SU-DHL-6 (cell line): ENCODE results near the gene EHBP1.

Experiments used
- H2AFZ ChIP-seq: fragments of 200-600 bp; sonication (generic); 2 replicates; pipeline ENCODE4 v1.6.1; 2014; ENCODE audit warnings: low read depth, mild to moderate bottlenecking, moderate library complexity, mixed read lengths, antibody characterized with exemption, low read length; ENCODE audit not compliant: severe bottlenecking
- H3F3A ChIP-seq: fragments of 200-600 bp; shearing (Covaris generic); 2 replicates; pipeline ENCODE4 v1.6.0; 2016; ENCODE audit warnings: antibody characterized with exemption, mild to moderate bottlenecking; ENCODE audit not compliant: insufficient read depth
- H3K27ac ChIP-seq: fragments of 200-600 bp; sonication (generic); 2 replicates; pipeline ENCODE4 v1.5.1; 2016; ENCODE audit warnings: low read depth, mild to moderate bottlenecking, low read length, moderate library complexity, mixed read lengths
- H3K27me3 ChIP-seq: fragments of 200-600 bp; sonication (generic), shearing (Covaris generic); 2 replicates; pipeline ENCODE4 v1.6.0; 2014; ENCODE audit warnings: mild to moderate bottlenecking, low read length
- H3K36me3 ChIP-seq: fragments of 200-600 bp; sonication (generic); 2 replicates; pipeline ENCODE4 v1.6.1; 2014; ENCODE audit warnings: mild to moderate bottlenecking, low read length, mixed read lengths
- H3K4me2 ChIP-seq: fragments of 300-600, 200-600 bp; shearing (Covaris generic), sonication (generic); 2 replicates; pipeline ENCODE4 v1.6.0; 2014; ENCODE audit warnings: low read length, low read depth, mild to moderate bottlenecking; ENCODE audit not compliant: poor library complexity, severe bottlenecking
- H3K4me3 ChIP-seq: fragments of 200-600 bp; sonication (generic); 2 replicates; pipeline ENCODE4 v1.5.1; 2014; ENCODE audit warnings: antibody characterized with exemption, low read length, mild to moderate bottlenecking, mixed read lengths; ENCODE audit not compliant: insufficient read depth, poor library complexity, severe bottlenecking
- H3K79me2 ChIP-seq: fragments of 200-600 bp; sonication (generic); 2 replicates; pipeline ENCODE4 v1.6.1; 2014; ENCODE audit warnings: mild to moderate bottlenecking, low read length, moderate library complexity; ENCODE audit not compliant: insufficient read depth
- H3K9ac ChIP-seq: fragments of 200-600 bp; sonication (generic); 2 replicates; pipeline ENCODE4 v1.7.0; 2014; ENCODE audit warnings: mild to moderate bottlenecking, low read length
- H3K9me2 ChIP-seq: fragments of 200-600 bp; sonication (generic); replicated peaks from 2 replicates; pipeline ENCODE4 v1.6.1; 2014; ENCODE audit warnings: low read length; ENCODE audit not compliant: insufficient read depth
- H3K9me3 ChIP-seq: fragments of 200-600 bp; sonication (generic); 2 replicates; pipeline ENCODE4 v1.6.1; 2014; ENCODE audit warnings: low read length, mixed read lengths; ENCODE audit not compliant: insufficient read depth
- H4K20me1 ChIP-seq: fragments of 200-600 bp; sonication (generic); 2 replicates; pipeline ENCODE4 v1.6.1; 2014; ENCODE audit warnings: low read depth, mild to moderate bottlenecking, antibody characterized with exemption, low read length, moderate library complexity, mixed read lengths
- CTCF ChIP-seq: fragments of 200-600 bp; sonication (generic); IDR thresholded peaks from one replicate; pipeline ENCODE4 v1.5.1; 2017; ENCODE audit warnings: antibody characterized with exemption, mild to moderate bottlenecking, low read length, moderate library complexity; ENCODE audit not compliant: insufficient read depth, poor library complexity, severe bottlenecking
- EZH2phosphoT487 ChIP-seq: fragments of 200-600 bp; sonication (generic), shearing (Covaris generic); conservative IDR thresholded peaks from 2 replicates; pipeline ENCODE4 v1.6.1; 2018; ENCODE audit warnings: mild to moderate bottlenecking, antibody characterized with exemption, low read length, moderate library complexity, mixed read lengths

The EHBP1 gene

GRCh38 chr2:62717503-62718081 lies 12.1 kb downstream of the EHBP1 start:
- Histone ChIP-seq H3K27ac (no peak overlapping the region), H3K4me3 (no peak overlapping the region), H3K9me3 (no peaks in the 10 kb centered on the region), H3K27me3 (no peaks in the 10 kb centered on the region), H4K20me1 (no peaks in the 10 kb centered on the region), H3K79me2 (peaks cover 10% of the 10 kb centered on the region; the same call in 1 of the 2 replicates), H2AFZ (no peak overlapping the region), H3F3A (no peaks in the 10 kb centered on the region), H3K4me2 (no peak overlapping the region), H3K9ac (no peak overlapping the region), H3K36me3 (no peaks in the 10 kb centered on the region), H3K9me2 (no peaks in the 10 kb centered on the region)
- TF ChIP-seq CTCF (no peak), EZH2phosphoT487 (no peak)

GRCh38 chr2:62718225-62718822 lies 12.8 kb downstream of the EHBP1 start:
- peaks cover 10% of the 10 kb centered on the region; the same call in 1 of the 2 replicates for H3K79me2 ChIP-seq

GRCh38 chr2:62719757-62720156 lies 14.2 kb downstream of the EHBP1 start:
- TF ChIP-seq CTCF (no peak), EZH2phosphoT487 (no peak)
- Histone ChIP-seq H3K27ac (no peak overlapping the region), H4K20me1 (no peaks in the 10 kb centered on the region), H2AFZ (no peak overlapping the region), H3F3A (no peaks in the 10 kb centered on the region), H3K36me3 (no peaks in the 10 kb centered on the region), H3K9me3 (no peaks in the 10 kb centered on the region), H3K9me2 (no peaks in the 10 kb centered on the region), H3K9ac (no peak overlapping the region), H3K4me2 (no peak overlapping the region), H3K4me3 (no peak overlapping the region), H3K27me3 (no peaks in the 10 kb centered on the region), H3K79me2 (peaks cover 2% of the 10 kb centered on the region; the same call in 1 of the 2 replicates)

More at GRCh38 chr2:62718225-62718822, 12.8 kb downstream of the EHBP1 start:
- Histone ChIP-seq H3K9me3 (no peaks in the 10 kb centered on the region), H3F3A (no peaks in the 10 kb centered on the region), H3K9me2 (no peaks in the 10 kb centered on the region), H4K20me1 (no peaks in the 10 kb centered on the region), H3K27ac (no peak overlapping the region), H3K27me3 (no peaks in the 10 kb centered on the region), H3K36me3 (no peaks in the 10 kb centered on the region), H3K9ac (no peak overlapping the region), H3K4me3 (no peak overlapping the region), H2AFZ (no peak overlapping the region), H3K4me2 (no peak overlapping the region)
- TF ChIP-seq EZH2phosphoT487 (no peak), CTCF (no peak)
